Measurements from ENCODE around the gene SH3RF1.

DNA sequence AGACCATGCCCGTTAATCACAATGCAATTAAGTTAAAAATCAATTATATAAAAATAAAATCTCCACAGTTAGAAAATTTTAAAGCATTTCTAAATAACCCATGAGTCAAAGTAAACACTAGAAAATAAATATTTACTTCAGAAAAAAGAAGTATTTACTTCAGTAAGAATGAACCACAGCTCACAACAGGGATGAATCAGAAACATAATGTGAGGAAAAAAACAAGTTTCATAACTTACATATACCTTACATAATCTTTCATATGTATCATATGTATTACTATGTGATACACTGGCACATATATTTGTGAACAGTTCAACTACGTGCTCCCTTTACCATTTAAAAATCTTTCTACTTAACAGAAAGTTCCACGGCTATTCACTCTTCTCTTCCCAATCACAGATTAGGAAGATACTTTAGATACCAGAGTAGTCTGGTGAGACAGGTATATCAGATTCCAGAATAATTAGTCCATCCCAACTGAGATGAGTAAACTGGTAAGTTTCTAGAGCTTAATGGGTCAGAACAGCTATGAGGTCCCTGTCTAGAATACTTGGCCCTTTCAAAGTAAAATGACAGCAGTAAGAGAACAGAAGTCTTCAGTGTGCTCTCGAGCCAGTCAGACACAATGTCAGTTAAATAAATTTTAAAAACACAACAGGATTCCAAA lies 70.3 kb downstream of the SH3RF1 start:
- TF ChIP-seq, protein P1, sequence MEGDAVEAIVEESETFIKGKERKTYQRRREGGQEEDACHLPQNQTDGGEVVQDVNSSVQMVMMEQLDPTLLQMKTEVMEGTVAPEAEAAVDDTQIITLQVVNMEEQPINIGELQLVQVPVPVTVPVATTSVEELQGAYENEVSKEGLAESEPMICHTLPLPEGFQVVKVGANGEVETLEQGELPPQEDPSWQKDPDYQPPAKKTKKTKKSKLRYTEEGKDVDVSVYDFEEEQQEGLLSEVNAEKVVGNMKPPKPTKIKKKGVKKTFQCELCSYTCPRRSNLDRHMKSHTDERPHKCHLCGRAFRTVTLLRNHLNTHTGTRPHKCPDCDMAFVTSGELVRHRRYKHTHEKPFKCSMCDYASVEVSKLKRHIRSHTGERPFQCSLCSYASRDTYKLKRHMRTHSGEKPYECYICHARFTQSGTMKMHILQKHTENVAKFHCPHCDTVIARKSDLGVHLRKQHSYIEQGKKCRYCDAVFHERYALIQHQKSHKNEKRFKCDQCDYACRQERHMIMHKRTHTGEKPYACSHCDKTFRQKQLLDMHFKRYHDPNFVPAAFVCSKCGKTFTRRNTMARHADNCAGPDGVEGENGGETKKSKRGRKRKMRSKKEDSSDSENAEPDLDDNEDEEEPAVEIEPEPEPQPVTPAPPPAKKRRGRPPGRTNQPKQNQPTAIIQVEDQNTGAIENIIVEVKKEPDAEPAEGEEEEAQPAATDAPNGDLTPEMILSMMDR (IDR thresholded peaks at IDR 0.05; ENCODE audit: low read depth, low read length): no peak
- no peak for TF ChIP-seq EZH2phosphoT487 (IDR thresholded peaks at IDR 0.05; ENCODE audit: low read depth)
